Common myeloid progenitor, CD34-positive (primary cell): ENCODE results near the gene CELF1.
"Not testable (repeated sequence)": the region's sequence is repeated elsewhere in the genome, so short reads cannot be mapped to it uniquely, and the experiment has no call there.

ENCODE experiments used
- CTCF ChIA-PET: fragments of 350-600 bp; sonication (Branson Sonifier 250); formaldehyde crosslinking; loops from one replicate; lab custom pipeline; 2021; ENCODE audit warnings: antibody characterized with exemption; lab: Charles Lee
- POLR2A ChIA-PET: fragments of 350-600 bp; sonication (Branson Sonifier 250); formaldehyde crosslinking; loops from one replicate; lab custom pipeline; 2021; ENCODE audit warnings: antibody characterized with exemption; lab: Charles Lee
- DNase-seq, 3 donors: peaks; one replicate each; pipeline versions ENCODE4 v3.0.0 to v3.0.0-alpha.2; 2013
- H3K27ac ChIP-seq, 2 experiments: 1 replicate in 1 of 2; 2 replicates in 1 of 2; pipeline ENCODE4 v1.7.0; 2013; ENCODE audit warnings: inconsistent platforms in 2 of 2, low read length in 2 of 2, mild to moderate bottlenecking in 2 of 2, low read depth in 1 of 2, moderate library complexity in 1 of 2; ENCODE audit not compliant: severe bottlenecking in 2 of 2, insufficient read depth in 1 of 2, poor library complexity in 1 of 2
- H3K27me3 ChIP-seq, 5 experiments: replicated peaks in 2 of 5; 1 replicate in 3 of 5; 2 replicates in 2 of 5; pipeline versions ENCODE4 v1.6.1 to v1.7.0; 2013; ENCODE audit warnings: low read length in 4 of 5, mild to moderate bottlenecking in 2 of 5, moderate library complexity in 2 of 5, inconsistent platforms in 1 of 5; ENCODE audit not compliant: insufficient read depth in 5 of 5, control insufficient read depth in 4 of 5
- H3K36me3 ChIP-seq, 4 experiments: 1 replicate in 2 of 4; 2 replicates in 2 of 4; pipeline versions ENCODE4 v1.6.1 to v1.7.0; 2013; ENCODE audit warnings: low read length in 3 of 4, control low read depth in 1 of 4, mild to moderate bottlenecking in 1 of 4; ENCODE audit not compliant: control insufficient read depth in 4 of 4, insufficient read depth in 4 of 4
- H3K4me1 ChIP-seq, 4 experiments: 1 replicate in 3 of 4; 2 replicates in 1 of 4; pipeline versions ENCODE4 v1.6.1 to v1.7.1; 2013; ENCODE audit warnings: low read length in 3 of 4, mild to moderate bottlenecking in 3 of 4, control low read depth in 1 of 4, inconsistent platforms in 1 of 4, moderate library complexity in 1 of 4; ENCODE audit not compliant: control insufficient read depth in 4 of 4, insufficient read depth in 4 of 4; ENCODE audit errors: control extremely low read depth in 1 of 4
- H3K4me3 ChIP-seq, 7 experiments: 1 replicate in 4 of 7; 2 replicates in 3 of 7; pipeline versions ENCODE4 v1.5.1 to v1.7.0; 2013; ENCODE audit warnings: mild to moderate bottlenecking in 7 of 7, low read length in 6 of 7, moderate library complexity in 6 of 7, inconsistent platforms in 2 of 7, low read depth in 2 of 7, control low read depth in 1 of 7; ENCODE audit not compliant: insufficient read depth in 4 of 7, control insufficient read depth in 1 of 7; ENCODE audit errors: extremely low read depth in 1 of 7
- H3K9me3 ChIP-seq, 5 experiments: 1 replicate in 4 of 5; 2 replicates in 1 of 5; pipeline versions ENCODE4 v1.6.1 to v1.7.1; 2013; ENCODE audit warnings: low read length in 4 of 5, mild to moderate bottlenecking in 2 of 5, inconsistent platforms in 1 of 5, low read depth in 1 of 5, moderate library complexity in 1 of 5; ENCODE audit not compliant: control insufficient read depth in 4 of 5, insufficient read depth in 2 of 5; ENCODE audit errors: control extremely low read depth in 1 of 5
- WGBS: methylation state at CpG from one replicate; pipeline ENCODE4 v1.1.5; 2013; ENCODE audit not compliant: insufficient coverage; 5-methylcytosine and 5-hydroxymethylcytosine counted together

CELF1 gene

GRCh38 chr11:47536915-47537314, 16.0 kb downstream of the CELF1 start:
- peaks cover 2 to 5% (median 4%) of the 10 kb centered on the region in 4 experiments for H3K36me3 ChIP-seq
- no CpG with 5 or more reads among the region's 3 CpGs for WGBS
- ChIA-PET POLR2A (interaction anchor here (0.6 kb wide), 1 partner anchor 558 kb away, joined by 3 read pairs; no protein-coding TSS in a partner anchor), CTCF (interaction anchor here (0.6 to 2.6 kb wide), 10 partner anchors 8 to 74 kb away, joined by 3 to 13 read pairs (median 4); no protein-coding TSS in a partner anchor)
- no peak overlapping the region for H3K27ac ChIP-seq
- H3K27me3 ChIP-seq: no peaks in the 10 kb centered on the region
- H3K4me3 ChIP-seq: no peak overlapping the region
- no peaks in the 10 kb centered on the region for H3K9me3 ChIP-seq
- peaks cover 0 to 35% (median 16%) of the 10 kb centered on the region in 4 experiments for H3K4me1 ChIP-seq
- DNase-seq: no peak

- H3K36me3 ChIP-seq: peaks cover 2 to 6% (median 5%) of the 10 kb centered on the region in 4 experiments
- H3K9me3 ChIP-seq: no peaks in the 10 kb centered on the region
- 71% methylated on average over 1 of the region's 4 CpGs for WGBS
- peaks cover 0 to 25% (median 9%) of the 10 kb centered on the region in 4 experiments for H3K4me1 ChIP-seq
- ChIA-PET CTCF (interaction anchor here (0.6 to 4.1 kb wide), 8 partner anchors 9 to 157 kb away, joined by 3 to 20 read pairs (median 6); no protein-coding TSS in a partner anchor), POLR2A (interaction anchor here (0.8 kb wide), 1 partner anchor 21 kb away, joined by 4 read pairs; no protein-coding TSS in a partner anchor)
- H3K4me3 ChIP-seq: no peak overlapping the region
- H3K27ac ChIP-seq: peak overlapping the region in 1 of 2 experiments; percentile 47
- H3K27me3 ChIP-seq: no peaks in the 10 kb centered on the region
- peak in 1 of 3 donors; percentile 19 for DNase-seq
Measured at GRCh38 chr11:47534704-47535251, 18.2 kb downstream of the CELF1 start.

GRCh38 chr11:47533690-47534151, 19.2 kb downstream of the CELF1 start:
- peak in 1 of 3 donors; percentile 15 for DNase-seq
- Histone ChIP-seq H3K4me3 (no peak overlapping the region), H3K27ac (peak overlapping the region in 1 of 2 experiments; percentile 80), H3K9me3 (no peaks in the 10 kb centered on the region), H3K4me1 (peaks cover 0 to 16% (median 6%) of the 10 kb centered on the region in 4 experiments), H3K27me3 (no peaks in the 10 kb centered on the region), H3K36me3 (peaks cover 2 to 8% (median 7%) of the 10 kb centered on the region in 4 experiments)
- ChIA-PET POLR2A (no interaction called here), CTCF (interaction anchor here (1.1 to 4.1 kb wide), 5 partner anchors 10 to 55 kb away, joined by 3 to 20 read pairs (median 6); no protein-coding TSS in a partner anchor)
- WGBS: 80% methylated on average over 1 of the region's 2 CpGs

GRCh38 chr11:47532597-47533213, 20.2 kb downstream of the CELF1 start:
- POLR2A ChIA-PET: interaction anchor here (0.6 kb wide), 1 partner anchor 11 kb away, joined by 4 read pairs; no protein-coding TSS in a partner anchor
- whole genome bisulfite sequencing: 100% methylated on average over 1 of the region's 2 CpGs

GRCh38 chr11:47531666-47532065, 21.3 kb downstream of the CELF1 start:
- ChIA-PET CTCF (interaction anchor here (1.1 to 4.1 kb wide), 7 partner anchors 8 to 85 kb away, joined by 3 to 20 read pairs (median 7); partner anchors contain the start of gene CELF1), POLR2A (interaction anchor here (0.6 kb wide), 1 partner anchor 114 kb away, joined by 3 read pairs; no protein-coding TSS in a partner anchor)
- Histone ChIP-seq H3K4me3 (no peak overlapping the region), H3K27ac (peak overlapping the region in 1 of 2 experiments; percentile 80), H3K36me3 (peaks cover 4 to 10% (median 9%) of the 10 kb centered on the region in 4 experiments), H3K4me1 (peaks cover 0 to 13% (median 6%) of the 10 kb centered on the region in 4 experiments), H3K9me3 (no peaks in the 10 kb centered on the region), H3K27me3 (no peaks in the 10 kb centered on the region)
- WGBS: 96% methylated on average over 3 of the region's 3 CpGs
- DNase-seq: no peak

More at GRCh38 chr11:47532597-47533213, 20.2 kb downstream of the CELF1 start:
- H3K36me3 ChIP-seq: peaks cover 4 to 10% (median 9%) of the 10 kb centered on the region in 4 experiments
- no peak overlapping the region for H3K4me3 ChIP-seq
- no peaks in the 10 kb centered on the region for H3K27me3 ChIP-seq
- peak overlapping the region; percentile 62 to 80 for H3K27ac ChIP-seq
- H3K4me1 ChIP-seq: peaks cover 0 to 15% (median 6%) of the 10 kb centered on the region in 4 experiments
- no peaks in the 10 kb centered on the region for H3K9me3 ChIP-seq
- CTCF ChIA-PET: interaction anchor here (1.0 to 4.1 kb wide), 9 partner anchors 9 to 84 kb away, joined by 3 to 20 read pairs (median 4); partner anchors contain the start of gene CELF1
- DNase-seq: peak; percentile 32 to 83 (median 81)

- CTCF ChIA-PET: interaction anchor here (2.6 kb wide), 1 partner anchor 10 kb away, joined by 13 read pairs; no protein-coding TSS in a partner anchor
Measured at GRCh38 chr11:47530721-47531120, 22.2 kb downstream of the CELF1 start.

More at GRCh38 chr11:47530721-47531120, 22.2 kb downstream of the CELF1 start:
- POLR2A ChIA-PET, H3K36me3 ChIP-seq, H3K27me3 ChIP-seq, H3K9me3 ChIP-seq, DNase-seq, H3K4me3 ChIP-seq: not testable (repeated sequence)
- 92% methylated on average over 9 of the region's 9 CpGs for WGBS
- Histone ChIP-seq H3K27ac (peak overlapping the region in 1 of 2 experiments; percentile 25), H3K4me1 (peaks cover 0 to 14% (median 7%) of the 10 kb centered on the region in 4 experiments)
